GM12864 (cell line): Measurements from ENCODE around the gene SCUBE1.

ENCODE experiments used
- DNase-seq: peaks from one replicate; pipeline ENCODE4 v3.0.0-alpha.2; 2011; ENCODE audit warnings: low read depth
- H3K4me3 ChIP-seq: 2 replicates; pipeline ENCODE4 v1.5.1; 2011; ENCODE audit warnings: mild to moderate bottlenecking, low read depth, low read length, control low read depth
- CTCF ChIP-seq: IDR thresholded peaks from 2 replicates; pipeline ENCODE4 v1.5.1; 2011; ENCODE audit warnings: low read depth, mild to moderate bottlenecking, moderate library complexity, low read length, control low read depth, inconsistent platforms; ENCODE audit errors: missing control alignments

The SCUBE1 gene

GRCh38 chr22:43199541-43199940 lies 143.6 kb downstream of the SCUBE1 start:
- no peak for DNase-seq
- TF ChIP-seq CTCF: no peak

GRCh38 chr22:43198936-43199335 lies 144.2 kb downstream of the SCUBE1 start:
- no peak for DNase-seq
- TF ChIP-seq CTCF: no peak
- no peak overlapping the region for H3K4me3 ChIP-seq

More at GRCh38 chr22:43199541-43199940, 143.6 kb downstream of the SCUBE1 start:
- H3K4me3 ChIP-seq: no peak overlapping the region

DNA sequence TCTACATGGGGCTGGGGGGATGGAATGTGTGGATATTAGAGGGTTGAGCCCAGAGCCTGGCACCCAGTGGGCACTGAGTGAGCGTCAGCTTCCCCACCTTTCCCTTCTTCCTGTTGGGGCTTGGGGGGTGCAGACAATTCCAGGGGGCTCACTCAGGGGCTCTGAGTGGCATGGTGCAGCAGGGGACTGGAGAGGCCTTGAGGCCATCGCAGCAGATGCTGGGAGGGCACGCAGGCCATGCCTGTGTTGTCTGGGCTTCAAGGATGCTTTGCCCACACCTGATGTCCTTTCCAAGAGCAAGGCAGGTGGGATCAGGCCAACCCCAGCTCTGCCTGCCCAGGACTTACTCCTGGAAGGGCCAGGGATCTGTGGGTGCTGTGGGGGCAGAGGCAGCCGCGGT lies 145.0 kb downstream of the SCUBE1 start:
- no peak for DNase-seq
- TF ChIP-seq CTCF: no peak
- no peak overlapping the region for H3K4me3 ChIP-seq

GRCh38 chr22:43197271-43197941 lies 145.8 kb downstream of the SCUBE1 start:
- H3K4me3 ChIP-seq: no peak overlapping the region
- DNase-seq: no peak
- no peak for TF ChIP-seq CTCF

DNA sequence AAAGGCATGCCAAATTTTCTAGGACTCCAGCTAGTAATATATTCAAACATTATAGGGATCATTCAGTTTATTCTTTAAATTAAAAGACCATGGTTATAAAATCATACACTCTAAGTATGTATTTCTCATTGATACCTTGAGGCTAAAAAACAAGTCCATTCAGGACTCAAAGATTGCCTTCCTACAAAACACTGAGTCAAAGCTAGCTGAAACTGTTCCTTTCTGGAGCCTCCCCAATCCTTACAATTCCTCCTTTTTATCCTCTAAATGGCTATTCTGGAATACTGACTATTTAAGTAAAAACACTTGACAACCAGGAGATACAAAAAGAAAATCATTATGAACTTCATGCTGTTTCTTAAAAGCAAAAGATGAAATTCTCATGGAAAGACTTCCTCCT lies 151.3 kb downstream of the SCUBE1 start:
- H3K4me3 ChIP-seq: no peak overlapping the region
- TF ChIP-seq CTCF: no peak
- no peak for DNase-seq

DNA sequence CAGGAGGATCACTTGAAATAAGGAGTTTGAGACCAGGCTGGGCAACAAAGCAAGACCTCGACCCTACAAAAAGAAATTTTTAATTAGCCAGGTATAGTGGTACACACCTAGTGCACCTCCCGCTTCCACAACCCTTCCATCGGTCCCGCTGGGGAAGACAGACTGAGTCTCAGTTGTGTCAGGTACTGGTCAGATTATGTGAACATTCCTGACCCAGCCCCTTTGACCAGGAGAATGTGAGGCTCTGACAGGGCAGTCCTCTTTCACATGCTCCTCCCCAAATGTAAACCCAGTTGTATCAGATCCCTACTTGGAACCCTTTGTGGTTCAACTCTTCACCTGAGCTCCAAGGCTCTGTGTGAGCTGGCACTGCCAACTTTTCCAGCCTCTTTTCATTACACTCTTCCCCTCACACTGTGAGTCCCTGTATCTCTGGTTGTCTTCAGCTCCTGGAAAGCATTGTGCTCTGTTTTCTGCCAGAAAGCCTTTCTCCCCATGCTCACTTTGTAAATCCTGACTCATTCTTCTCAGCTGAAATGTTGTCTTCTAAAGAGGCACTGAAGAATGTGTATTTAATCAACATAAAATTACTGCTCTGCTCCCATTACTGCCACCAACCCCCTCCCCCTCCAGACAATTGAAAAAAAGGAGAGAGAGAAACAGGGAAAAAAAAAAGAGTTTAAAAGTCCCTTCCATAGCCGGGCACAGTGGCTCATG lies 154.2 kb downstream of the SCUBE1 start:
- DNase-seq: no peak
- TF ChIP-seq CTCF: no peak
- no peak overlapping the region for H3K4me3 ChIP-seq
